Activated CD4-positive, CD25-positive, alpha-beta regulatory T cell treated with anti-CD3 and anti-CD28 coated beads, Interleukin-2, amount 50 U/mL, for 16 hours (primary cell): Measurements from ENCODE around the gene RIPPLY2.
"Not testable (repeated sequence)": the region's sequence is repeated elsewhere in the genome, so short reads cannot be mapped to it uniquely, and the experiment has no call there.

Experiments
- DNase-seq: peaks from one replicate; pipeline ENCODE4 v3.0.0-alpha.2; 2020; ENCODE audit warnings: low read depth, low spot score

RIPPLY2 gene

DNA sequence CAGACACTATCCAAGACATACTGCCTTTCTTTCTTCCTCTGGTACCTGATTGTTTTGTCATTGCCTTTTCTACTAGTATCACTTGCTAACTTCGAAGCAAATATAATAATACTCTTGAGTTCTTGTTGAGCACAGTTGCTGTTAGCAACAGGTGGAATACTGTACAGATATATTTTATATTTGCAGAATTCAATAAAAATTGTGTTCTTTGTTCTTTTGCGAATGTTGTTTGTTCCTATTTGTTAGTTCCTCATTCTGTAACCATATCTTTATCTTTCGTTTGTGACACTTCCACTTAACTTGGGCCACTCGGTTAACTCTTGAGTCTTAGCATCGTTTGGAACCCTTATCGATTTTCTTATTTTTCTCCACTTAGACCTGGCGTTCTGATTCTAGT lies 7.2 kb downstream of the RIPPLY2 start:
- DNase-seq, result no peak

DNA sequence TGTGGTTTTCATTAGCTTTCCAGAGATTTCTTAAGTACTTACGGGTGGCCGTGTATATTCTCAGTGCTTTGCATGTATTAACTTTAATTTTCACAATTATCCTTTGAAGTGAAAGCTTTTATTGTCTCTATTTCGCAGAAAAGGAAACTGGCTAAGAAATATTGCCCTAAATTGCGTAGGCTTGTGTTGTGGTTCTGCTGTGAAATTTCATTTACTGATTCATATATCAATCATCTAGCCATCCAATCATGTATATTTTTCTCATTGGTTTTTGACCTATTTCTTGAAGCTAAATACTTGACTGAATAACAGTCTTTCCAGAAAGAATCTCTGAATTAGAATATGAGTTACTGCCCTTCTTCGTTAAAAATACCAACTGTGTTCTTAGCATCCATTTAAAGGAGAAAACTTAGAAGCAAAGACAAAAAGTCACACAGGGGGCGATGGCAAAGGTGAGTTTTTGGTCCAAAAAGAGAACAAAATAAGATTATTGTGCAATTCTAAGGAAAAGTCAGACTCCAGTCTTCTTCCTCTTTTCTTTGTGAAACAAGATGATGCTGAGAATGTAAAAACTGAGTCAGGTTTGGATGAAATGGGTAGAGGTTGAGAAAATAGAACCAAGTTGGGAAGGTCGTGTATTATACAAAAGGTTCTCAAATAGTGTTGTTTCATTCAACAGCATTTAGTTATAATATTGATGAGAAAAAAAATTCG lies 7.8 kb downstream of the RIPPLY2 start:
- no peak for DNase-seq

DNA sequence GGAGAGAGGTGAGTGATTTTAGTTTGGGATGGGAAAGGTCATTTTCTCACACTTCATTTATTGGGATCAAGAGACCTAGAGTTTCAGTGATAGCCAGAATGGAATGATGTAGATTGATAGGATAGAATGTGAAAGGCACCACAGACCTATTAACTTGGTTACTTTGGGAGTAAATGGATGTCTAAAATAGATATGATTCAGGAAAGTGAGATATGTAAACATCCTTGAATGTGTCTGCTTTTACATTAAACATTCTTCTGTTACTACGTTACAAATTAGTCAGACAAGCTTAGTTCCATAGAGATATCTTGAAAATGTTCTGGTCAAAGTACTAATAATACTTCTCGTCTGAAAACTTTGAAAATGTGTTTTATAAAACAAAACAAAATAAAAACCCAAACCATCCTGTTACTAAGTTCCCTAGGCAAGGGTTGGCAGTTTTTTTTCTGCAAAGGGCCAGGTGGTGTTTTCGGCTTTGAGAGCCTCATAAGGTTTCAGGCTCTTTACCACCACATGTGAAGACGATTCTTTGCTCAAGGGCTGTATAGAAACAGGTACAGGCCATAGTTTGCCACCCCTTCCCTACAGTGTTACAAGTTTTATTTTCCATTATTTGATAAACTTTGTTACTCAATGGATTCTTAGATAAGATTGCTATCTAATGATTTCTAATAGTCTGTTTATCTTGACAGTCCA lies 9.8 kb downstream of the RIPPLY2 start:
- no peak for DNase-seq

DNA sequence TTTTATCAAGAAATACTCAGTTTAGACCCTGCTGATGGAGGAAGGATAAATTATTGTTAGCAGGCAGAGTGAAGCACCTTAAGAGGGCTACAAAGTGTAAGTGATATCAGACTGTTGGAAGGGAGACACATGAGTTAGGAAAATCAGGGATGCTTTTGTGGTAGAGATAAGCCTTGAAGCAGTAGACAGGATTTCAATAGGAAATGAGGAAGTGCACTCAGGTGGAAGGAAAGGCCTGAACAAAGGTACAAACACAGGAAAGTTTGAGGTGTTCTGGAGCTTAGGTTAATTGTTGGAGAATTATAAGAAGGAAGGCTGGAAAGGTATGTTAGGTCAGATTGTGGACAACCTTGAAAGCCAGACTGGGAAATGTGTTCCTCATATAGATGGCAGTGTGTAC lies 13.9 kb downstream of the RIPPLY2 start:
- no peak for DNase-seq

DNA sequence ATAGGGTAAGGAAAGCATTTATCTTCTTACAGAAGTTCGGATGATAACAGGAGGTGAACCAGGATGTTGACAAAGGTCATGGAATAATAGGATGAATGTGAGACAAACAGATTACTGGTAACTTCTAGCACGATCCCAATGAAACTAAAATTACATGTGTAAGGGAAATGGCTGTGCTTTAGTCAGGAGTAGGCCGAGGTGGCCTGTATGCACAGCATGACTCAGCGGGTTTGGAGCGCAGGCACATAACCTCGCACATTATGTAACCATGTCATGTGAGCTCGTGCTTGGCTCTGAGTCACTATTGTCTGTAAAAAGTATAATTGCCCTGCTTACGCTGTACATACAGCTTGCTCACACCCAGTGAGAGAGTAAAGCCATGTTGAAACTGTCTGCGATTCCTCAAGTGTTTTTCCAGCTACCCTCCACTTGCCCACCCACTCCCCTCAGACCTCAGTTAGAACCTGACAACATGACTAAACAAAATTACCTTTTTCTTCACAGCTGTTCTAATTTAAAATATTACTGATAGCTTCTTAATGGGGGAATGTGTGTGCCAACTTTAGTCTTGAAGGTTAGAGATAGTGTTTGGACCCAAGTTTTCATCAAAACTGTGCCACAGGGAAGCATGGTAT lies 14.5 kb downstream of the RIPPLY2 start:
- DNase-seq, result no peak

DNA sequence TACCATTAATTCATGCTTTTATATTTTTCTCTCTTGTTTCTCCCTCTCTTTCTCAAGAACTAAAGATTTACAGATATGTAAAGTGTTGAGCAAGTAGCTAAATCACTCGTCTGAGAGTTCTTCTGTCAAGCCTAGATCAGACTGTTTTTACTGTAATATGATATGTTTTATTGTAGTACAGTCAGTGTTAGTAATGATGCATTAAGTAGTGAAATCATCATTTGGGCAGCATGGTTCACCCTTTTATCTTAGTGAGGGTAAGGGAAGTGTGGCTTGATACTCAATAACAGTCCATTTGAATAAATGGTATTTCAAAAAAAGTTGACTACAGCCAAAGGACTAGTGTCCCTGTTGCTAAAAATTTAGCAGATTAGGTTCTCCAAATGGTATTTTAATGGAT lies 15.5 kb downstream of the RIPPLY2 start:
- DNase-seq, result no peak

DNA sequence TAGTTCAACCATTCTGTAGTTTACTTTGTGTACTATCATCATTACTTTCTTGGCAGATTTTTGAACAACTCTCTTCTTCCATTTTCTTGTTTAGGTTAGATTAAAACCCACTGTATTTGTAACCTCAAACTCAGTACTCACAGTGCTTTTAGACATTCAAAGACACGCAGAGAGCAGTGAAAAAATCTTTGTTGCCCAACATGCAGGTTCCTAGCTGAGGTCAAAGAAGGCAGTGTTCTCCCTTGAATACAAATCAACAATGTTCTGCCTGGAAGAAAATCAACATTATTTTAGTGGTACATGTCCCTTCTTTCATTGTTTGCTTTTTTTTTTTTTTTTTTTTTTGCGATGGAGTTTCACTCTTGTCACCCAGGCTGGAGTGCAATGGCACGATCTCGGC lies 17.5 kb downstream of the RIPPLY2 start:
- no peak for DNase-seq

DNA sequence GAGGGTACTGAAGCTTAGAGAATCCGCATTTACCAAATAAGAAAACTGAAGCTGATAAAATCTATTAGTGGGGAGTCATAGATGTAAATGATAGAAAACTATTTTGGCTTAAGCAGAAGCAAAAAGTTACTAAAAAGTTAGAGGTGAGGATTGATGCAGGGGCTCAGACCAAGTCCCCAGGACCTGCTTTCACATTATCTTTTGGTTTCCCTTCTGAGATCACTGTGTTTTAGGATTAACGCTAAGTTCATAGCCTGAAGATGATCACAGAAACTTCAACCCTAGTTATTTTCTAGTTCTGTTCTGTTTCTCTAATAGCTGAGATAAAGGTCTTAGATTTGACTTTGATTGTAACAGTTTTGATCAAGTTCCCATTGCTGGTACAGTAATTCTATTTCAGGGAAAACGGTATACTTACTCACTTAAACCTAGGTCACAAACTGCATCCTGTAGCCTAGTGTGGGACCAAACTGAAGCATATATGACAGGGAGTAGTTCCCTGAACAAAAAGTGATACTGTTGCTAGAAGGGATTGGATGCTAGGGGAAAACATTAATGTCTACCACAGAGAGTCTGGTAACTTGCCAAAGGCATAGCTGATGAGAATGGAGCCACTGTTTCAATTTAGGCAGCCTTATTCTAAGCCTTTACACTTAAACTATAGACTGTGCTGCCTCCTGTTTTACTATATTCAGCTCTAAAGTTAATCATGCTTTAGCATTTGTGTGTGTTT lies 19.4 kb downstream of the RIPPLY2 start:
- no peak for DNase-seq

DNA sequence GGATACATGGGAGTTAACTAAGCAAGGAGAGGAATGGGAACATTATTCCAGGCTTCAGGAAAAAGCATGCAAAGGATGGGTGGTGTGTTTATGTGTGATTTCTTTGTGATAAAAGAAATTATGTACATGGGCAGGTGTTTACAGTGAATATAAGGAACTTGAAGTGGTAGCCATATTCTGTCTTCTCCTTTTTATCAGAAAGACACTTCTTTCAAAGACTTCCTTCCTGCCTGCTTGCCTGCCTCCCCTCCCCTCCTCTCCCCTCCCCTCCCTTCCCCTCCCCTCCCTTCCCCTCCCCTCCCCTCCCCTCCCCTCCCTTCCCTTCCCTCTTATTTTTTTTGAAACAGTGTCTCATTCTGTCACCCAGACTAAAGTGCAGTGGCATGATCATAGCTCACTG lies 20.7 kb downstream of the RIPPLY2 start:
- DNase-seq, result no peak

DNA sequence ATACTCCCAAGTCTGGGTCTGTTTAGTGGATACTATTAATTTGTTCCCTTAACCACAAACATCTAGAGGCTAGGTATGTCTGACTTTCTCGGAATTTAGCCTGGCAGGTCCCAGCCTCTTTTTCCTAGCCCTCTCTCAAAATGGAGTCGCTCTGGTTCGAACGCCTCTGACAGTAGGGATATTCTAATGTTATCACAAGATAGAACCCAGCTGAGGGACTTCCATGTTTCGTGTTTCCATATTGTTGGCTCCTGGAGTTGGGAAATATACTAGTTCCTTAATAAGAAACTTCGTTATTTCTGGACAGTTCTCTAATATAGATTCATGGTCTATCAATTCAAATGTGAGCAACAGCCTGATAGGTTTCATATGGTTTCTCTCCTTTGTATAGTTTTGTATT lies 22.7 kb downstream of the RIPPLY2 start:
- DNase-seq, result no peak

DNA sequence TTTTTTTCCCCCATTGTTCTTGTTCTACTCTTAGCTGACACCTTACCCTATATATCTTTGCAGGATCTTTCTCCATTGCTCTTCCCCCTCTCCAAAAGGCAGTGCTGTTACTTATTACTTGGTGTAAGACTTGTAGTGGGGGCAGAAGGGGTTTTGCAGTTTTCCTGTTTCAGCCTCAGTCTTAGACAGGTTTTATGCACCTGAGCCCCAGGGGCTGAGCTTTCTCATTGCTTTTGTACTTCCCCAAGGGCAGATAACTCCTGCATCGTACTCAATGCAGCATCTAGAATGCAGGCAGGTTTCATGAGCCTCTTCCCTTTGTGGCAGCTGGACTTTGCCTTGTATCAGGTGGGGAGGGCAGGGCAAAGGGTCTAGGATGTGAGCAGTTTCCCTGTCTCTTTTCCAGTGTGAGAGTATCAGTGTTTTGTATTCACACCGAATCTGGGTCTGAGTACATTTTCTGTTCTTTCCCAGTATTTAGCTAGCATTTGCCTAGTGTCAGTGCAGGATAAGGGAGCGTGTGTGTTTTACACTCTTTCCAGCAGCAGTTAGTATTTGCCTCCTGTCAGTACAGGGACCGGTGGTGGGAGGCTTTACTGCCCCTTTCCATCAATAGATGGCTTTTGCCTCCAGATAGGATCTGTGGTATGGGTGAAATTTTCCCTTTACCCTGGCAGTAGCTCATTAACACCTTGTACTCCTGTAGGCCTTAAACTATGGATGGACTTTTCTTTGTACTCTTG lies 25.9 kb downstream of the RIPPLY2 start:
- no peak for DNase-seq

DNA sequence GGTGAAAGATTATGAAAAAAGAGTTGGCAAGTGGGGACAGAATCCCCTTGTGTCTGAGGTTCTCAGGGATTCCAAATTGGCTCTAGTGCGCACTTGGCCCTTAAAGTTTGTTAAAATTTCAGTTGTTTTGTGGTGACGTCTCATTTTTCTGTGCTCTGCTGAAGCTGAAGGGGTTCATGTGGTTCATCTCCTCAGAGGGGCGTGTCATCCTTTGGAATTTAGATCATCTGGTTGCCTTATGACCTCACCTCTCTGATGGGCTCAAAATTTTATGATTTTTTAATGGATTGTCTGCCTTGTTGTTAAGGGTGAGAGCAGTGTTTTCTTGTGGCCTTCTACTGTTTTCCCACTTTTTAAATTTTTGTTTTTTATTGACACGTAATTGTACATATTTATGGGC lies 26.6 kb downstream of the RIPPLY2 start:
- DNase-seq, result no peak

DNA sequence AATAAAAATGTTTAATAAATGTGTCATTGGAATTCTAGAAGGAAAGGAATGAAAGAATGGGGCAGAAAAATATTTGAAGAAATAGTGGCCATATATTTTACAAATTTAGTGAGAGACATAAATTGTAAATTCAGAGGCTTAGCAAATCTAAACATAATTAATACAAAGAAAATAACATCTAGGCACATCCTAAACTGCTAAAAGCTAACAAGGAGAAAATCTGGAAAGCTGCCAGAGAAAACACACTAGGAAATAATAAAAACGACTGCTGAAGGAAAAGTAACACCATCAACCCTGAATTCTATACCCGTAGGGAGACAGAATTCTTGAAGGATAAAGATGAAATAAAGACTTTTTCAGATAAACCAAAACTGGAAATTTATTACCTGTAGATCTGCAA lies 30.1 kb downstream of the RIPPLY2 start:
- no peak for DNase-seq

DNA sequence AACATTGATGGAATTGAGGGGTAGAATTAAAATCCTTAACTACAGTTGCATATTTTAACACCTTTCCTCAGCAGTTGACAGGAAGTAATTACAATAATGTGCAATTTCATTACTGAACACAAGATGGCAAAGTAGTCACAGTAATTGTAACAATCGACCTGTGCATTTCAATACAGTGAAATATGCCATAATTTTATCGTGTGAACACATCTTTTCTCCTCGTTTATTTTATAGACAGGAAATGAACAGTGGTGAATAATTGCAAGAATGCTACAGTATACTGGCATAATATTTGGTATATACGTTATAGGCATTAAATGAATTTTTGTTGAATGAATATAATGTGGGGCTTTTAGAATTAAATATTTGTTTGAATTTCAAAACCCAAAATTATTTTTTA lies 31.4 kb downstream of the RIPPLY2 start:
- no peak for DNase-seq

DNA sequence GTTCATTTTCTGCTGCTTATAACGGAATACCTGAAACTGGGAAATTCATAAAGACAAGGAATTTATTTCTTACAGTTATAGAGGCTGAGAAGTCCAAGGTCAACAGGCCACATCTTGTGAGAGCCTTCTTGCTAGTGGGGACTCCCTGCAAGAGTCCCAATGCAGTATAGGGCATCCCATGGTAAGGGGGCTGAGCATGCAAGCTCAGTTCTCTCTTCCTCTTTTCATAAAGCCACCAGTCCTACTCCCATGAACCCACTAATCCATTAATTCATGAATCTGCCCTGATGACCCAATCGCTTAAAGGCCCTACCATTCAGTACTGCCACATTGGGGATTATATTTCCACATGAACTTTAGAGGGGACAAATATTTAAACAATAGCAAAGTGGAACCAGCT lies 32.8 kb downstream of the RIPPLY2 start:
- DNase-seq, result no peak

DNA sequence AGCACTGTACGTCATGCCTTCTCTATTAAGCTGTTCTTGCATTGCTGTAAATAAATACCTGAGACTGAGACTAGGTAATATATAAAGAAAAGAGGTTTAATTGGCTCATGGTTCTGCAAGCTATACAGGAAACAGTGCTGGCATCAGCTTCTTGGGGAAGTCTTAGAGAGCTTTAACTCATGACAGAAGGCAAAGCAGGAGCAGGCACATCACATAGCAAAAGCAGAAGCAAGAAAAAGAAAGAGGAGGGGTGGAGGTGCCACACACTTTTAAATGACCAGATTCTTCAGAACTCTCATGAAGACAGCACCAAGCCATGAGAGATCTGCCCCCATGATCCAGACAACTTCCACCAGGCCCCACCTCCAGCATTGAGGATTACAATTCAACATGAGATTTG lies 36.5 kb downstream of the RIPPLY2 start:
- no peak for DNase-seq

DNA sequence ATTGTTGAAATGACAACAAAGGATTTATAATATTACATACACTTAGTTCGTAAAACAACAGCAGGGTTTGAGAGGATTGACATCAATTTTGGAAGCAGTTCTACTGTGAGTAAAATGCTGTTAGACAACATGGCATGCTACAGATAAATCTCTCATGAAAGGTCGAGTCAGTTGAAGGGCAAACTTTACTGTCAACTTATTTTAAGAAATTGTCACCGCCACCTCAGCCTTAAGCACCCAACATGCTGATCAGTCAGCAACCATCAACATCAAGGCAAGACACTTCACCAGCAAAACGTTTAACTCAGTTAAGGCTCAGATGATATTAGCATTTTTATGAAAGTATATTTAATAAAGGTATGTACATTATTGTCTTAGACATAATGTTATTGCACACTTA lies 37.4 kb downstream of the RIPPLY2 start:
- no peak for DNase-seq

DNA sequence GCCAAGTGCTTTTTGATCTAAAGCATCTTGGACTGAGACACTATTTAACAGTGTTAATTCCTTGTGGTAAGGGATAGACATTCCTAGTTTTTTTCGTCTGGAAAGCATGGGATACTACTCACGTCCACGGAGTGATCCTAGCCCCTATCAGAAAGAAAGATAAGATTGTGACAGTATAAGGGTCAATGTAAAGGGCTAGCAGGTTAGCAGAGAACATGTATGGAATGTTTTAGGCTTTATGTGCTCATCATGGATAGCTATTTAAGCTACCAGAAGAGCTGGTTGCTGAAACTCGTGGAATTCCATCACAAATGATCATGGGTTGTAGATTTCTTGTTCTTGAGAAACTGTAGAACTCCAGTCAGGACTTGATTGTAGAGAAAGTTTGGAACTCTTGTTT lies 38.4 kb downstream of the RIPPLY2 start:
- DNase-seq, result no peak

DNA sequence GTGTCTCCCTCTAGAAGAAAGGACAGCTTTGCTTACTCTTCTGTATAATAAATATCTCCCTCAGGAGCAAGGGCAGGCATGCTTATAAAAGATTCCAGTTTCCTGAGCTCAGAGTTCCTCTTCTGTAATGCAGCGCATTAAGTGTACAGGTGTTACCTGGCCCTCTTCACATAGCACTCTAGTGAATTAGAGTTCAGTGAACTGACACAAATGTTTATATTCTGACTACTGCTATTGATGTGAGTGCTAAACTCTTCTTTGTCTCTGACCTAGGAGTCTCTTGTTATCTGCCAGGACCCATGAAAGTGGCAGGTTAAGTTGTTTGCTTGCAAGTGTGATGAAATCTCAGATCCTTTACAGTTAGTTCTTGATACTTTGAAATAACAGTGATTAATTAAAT lies 39.9 kb downstream of the RIPPLY2 start:
- no peak for DNase-seq

DNA sequence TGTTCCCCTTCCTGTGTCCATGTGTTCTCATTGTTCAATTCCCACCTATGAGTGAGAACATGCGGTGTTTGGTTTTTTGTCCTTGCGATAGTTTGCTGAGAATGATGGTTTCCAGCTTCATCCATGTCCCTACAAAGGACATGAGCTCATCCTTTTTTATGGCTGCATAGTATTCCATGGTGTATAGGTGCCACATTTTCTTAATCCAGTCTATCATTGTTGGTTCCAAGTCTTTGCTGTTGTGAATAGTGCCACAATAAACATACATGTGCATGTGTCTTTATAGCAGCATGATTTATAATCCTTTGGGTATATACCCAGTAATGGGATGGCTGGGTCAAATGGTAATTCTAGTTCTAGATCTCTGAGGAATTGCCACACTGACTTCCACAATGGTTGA lies 43.9 kb downstream of the RIPPLY2 start:
- not testable (repeated sequence) for DNase-seq

DNA sequence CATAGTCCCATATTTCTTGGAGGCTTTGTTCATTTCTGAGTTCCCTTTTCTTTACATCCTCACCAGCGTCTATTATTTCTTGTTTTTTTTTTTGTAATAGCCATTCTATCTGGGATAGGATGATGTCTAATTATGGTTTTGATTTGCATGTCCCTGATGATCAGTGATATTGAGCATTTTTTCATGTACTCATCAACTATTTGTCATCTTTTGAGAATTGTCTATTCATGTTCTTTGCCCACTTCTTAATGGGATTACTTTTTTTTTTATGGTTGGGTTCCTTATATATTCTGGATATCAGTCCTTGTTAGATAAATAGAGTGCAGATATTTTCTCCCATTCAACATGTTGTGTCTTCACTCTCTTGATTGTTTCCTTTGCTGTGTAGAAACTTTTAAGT lies 48.5 kb downstream of the RIPPLY2 start:
- no peak for DNase-seq

DNA sequence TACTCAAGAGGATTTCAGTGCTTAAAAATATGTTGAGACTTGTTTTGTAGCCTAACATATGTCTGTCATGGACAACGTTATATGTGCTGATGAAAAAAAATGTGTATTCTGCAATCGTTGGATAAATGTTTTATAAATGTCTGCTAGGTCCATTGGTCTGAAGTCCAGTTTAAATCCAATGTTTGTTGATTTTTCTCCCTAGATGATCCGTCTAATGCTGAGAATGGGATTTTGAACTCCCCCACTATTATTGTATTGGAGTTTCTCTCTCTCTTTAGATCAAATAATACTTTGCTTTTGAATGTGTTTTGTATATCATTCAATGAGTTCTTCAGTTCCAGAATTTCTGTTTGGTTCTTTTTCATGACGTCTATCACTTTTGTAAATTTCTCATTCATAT lies 51.2 kb downstream of the RIPPLY2 start:
- no peak for DNase-seq
